Stimulated activated CD4-positive, alpha-beta T cell treated with anti-CD3 and anti-CD28 coated beads, TNF-alpha, amount 100 ng/mL, for 4 hours (primary cell): ENCODE data around the gene SPRED2.

Experiments
- DNase-seq, 3 experiments: peaks; one replicate each; pipeline ENCODE4 v3.0.0-alpha.2; 2020; ENCODE audit warnings: low read depth in 3 of 3

SPRED2 gene

GRCh38 chr2:65415091-65415490 lies 17.3 kb downstream of the SPRED2 start:
- DNase-seq: no peak

- DNase-seq: no peak
Measured at GRCh38 chr2:65413610-65414009, 18.8 kb downstream of the SPRED2 start.

- no peak for DNase-seq
Measured at GRCh38 chr2:65413106-65413505, 19.3 kb downstream of the SPRED2 start.

GRCh38 chr2:65411056-65411795 lies 21.2 kb downstream of the SPRED2 start:
- DNase-seq: no peak

- DNase-seq: no peak
Measured at GRCh38 chr2:65409045-65409444, 23.4 kb downstream of the SPRED2 start.

GRCh38 chr2:65407240-65407639 lies 25.2 kb downstream of the SPRED2 start:
- DNase-seq: no peak

GRCh38 chr2:65404988-65405697 lies 27.3 kb downstream of the SPRED2 start:
- no peak for DNase-seq

- DNase-seq: no peak
Measured at GRCh38 chr2:65403529-65403915, 28.9 kb downstream of the SPRED2 start.

GRCh38 chr2:65402780-65403528 lies 29.4 kb downstream of the SPRED2 start:
- DNase-seq: no peak

GRCh38 chr2:65402323-65402722 lies 30.1 kb downstream of the SPRED2 start:
- DNase-seq: no peak

GRCh38 chr2:65397122-65397521 lies 35.3 kb downstream of the SPRED2 start:
- DNase-seq: no peak

- no peak for DNase-seq
Measured at GRCh38 chr2:65396348-65397026, 35.9 kb downstream of the SPRED2 start.

GRCh38 chr2:65395621-65396347 lies 36.6 kb downstream of the SPRED2 start:
- DNase-seq: no peak

GRCh38 chr2:65393743-65394422 lies 38.5 kb downstream of the SPRED2 start:
- no peak for DNase-seq

GRCh38 chr2:65393046-65393445 lies 39.4 kb downstream of the SPRED2 start:
- DNase-seq: no peak

- no peak for DNase-seq
Measured at GRCh38 chr2:65392609-65393008, 39.8 kb downstream of the SPRED2 start.

GRCh38 chr2:65390134-65390533 lies 42.3 kb downstream of the SPRED2 start:
- no peak for DNase-seq

- no peak for DNase-seq
Measured at GRCh38 chr2:65389476-65389875, 42.9 kb downstream of the SPRED2 start.

GRCh38 chr2:65388596-65389390 lies 43.6 kb downstream of the SPRED2 start:
- no peak for DNase-seq

- no peak for DNase-seq
Measured at GRCh38 chr2:65388051-65388531, 44.3 kb downstream of the SPRED2 start.
